ENCODE results near the gene XRRA1. TPM values are rescaled to one million over a fixed set of nuclear protein-coding genes. Genes with fewer than 3 reads are reported as not detected.

The XRRA1 gene
- total RNA-seq, 1 donor from 2014 or later = 7.0 TPM

- intact Hi-C loops (cut with micrococcal nuclease) = no loop called here
- H3K4me1 ChIP-seq = peaks cover 8% of the 10 kb centered on the region
- no peak overlapping the region for H3K27ac ChIP-seq (replicated peaks)
- no peaks in the 10 kb centered on the region for H3K9me3 ChIP-seq (replicated peaks)
- no peak for TF ChIP-seq CTCF (IDR thresholded peaks at IDR 0.05; ENCODE audit: borderline replicate concordance)
- no peak overlapping the region for H3K4me3 ChIP-seq
- peaks cover 72% of the 10 kb centered on the region for H3K36me3 ChIP-seq
- H3K27me3 ChIP-seq (ENCODE audit: low read depth) = no peaks in the 10 kb centered on the region
- DNase-seq = no peak
Observed at GRCh38 chr11:74847895-74848294, 101.0 kb downstream of the XRRA1 start.

GRCh38 chr11:74847395-74847794 is 101.5 kb downstream of the XRRA1 start:
- H3K36me3 ChIP-seq = peaks cover 72% of the 10 kb centered on the region
- no peak overlapping the region for H3K4me3 ChIP-seq
- no peak overlapping the region for H3K27ac ChIP-seq (replicated peaks)
- H3K9me3 ChIP-seq (replicated peaks) = no peaks in the 10 kb centered on the region
- H3K27me3 ChIP-seq (ENCODE audit: low read depth) = no peaks in the 10 kb centered on the region
- peaks cover 8% of the 10 kb centered on the region for H3K4me1 ChIP-seq
- intact Hi-C loops (cut with micrococcal nuclease) = no loop called here
- DNase-seq = no peak
- TF ChIP-seq CTCF (IDR thresholded peaks at IDR 0.05; ENCODE audit: borderline replicate concordance) = no peak

- Histone ChIP-seq H3K4me3 (no peak overlapping the region), H3K4me1 (peaks cover 8% of the 10 kb centered on the region), H3K9me3 (replicated peaks) (no peaks in the 10 kb centered on the region), H3K36me3 (peaks cover 70% of the 10 kb centered on the region), H3K27me3 (ENCODE audit: low read depth) (no peaks in the 10 kb centered on the region), H3K27ac (replicated peaks) (no peak overlapping the region)
- intact Hi-C loops (cut with micrococcal nuclease) = no loop called here
- no peak for TF ChIP-seq CTCF (IDR thresholded peaks at IDR 0.05; ENCODE audit: borderline replicate concordance)
- no peak for DNase-seq
Observed at GRCh38 chr11:74846770-74847169, 102.1 kb downstream of the XRRA1 start.

- peaks cover 63% of the 10 kb centered on the region for H3K36me3 ChIP-seq
- no peak for DNase-seq
- H3K9me3 ChIP-seq (replicated peaks) = no peaks in the 10 kb centered on the region
- H3K27ac ChIP-seq (replicated peaks) = no peak overlapping the region
- TF ChIP-seq CTCF (IDR thresholded peaks at IDR 0.05; ENCODE audit: borderline replicate concordance) = no peak
- intact Hi-C loops (cut with micrococcal nuclease) = no loop called here
- H3K27me3 ChIP-seq (ENCODE audit: low read depth) = no peaks in the 10 kb centered on the region
- peaks cover 8% of the 10 kb centered on the region for H3K4me1 ChIP-seq
- no peak overlapping the region for H3K4me3 ChIP-seq
Observed at GRCh38 chr11:74845978-74846517, 102.8 kb downstream of the XRRA1 start.

- no peaks in the 10 kb centered on the region for H3K27me3 ChIP-seq (ENCODE audit: low read depth)
- peaks cover 8% of the 10 kb centered on the region for H3K4me1 ChIP-seq
- TF ChIP-seq CTCF (IDR thresholded peaks at IDR 0.05; ENCODE audit: borderline replicate concordance) = no peak
- H3K4me3 ChIP-seq = no peak overlapping the region
- intact Hi-C loops (cut with micrococcal nuclease) = no loop called here
- DNase-seq = no peak
- H3K36me3 ChIP-seq = peaks cover 58% of the 10 kb centered on the region
- no peaks in the 10 kb centered on the region for H3K9me3 ChIP-seq (replicated peaks)
- H3K27ac ChIP-seq (replicated peaks) = no peak overlapping the region
Observed at GRCh38 chr11:74844865-74845264, 104.0 kb downstream of the XRRA1 start.

Measured in left ventricle myocardium inferior (tissue), 1 donor.